ENCODE results near the gene NSUN4.

NSUN4 gene

DNA sequence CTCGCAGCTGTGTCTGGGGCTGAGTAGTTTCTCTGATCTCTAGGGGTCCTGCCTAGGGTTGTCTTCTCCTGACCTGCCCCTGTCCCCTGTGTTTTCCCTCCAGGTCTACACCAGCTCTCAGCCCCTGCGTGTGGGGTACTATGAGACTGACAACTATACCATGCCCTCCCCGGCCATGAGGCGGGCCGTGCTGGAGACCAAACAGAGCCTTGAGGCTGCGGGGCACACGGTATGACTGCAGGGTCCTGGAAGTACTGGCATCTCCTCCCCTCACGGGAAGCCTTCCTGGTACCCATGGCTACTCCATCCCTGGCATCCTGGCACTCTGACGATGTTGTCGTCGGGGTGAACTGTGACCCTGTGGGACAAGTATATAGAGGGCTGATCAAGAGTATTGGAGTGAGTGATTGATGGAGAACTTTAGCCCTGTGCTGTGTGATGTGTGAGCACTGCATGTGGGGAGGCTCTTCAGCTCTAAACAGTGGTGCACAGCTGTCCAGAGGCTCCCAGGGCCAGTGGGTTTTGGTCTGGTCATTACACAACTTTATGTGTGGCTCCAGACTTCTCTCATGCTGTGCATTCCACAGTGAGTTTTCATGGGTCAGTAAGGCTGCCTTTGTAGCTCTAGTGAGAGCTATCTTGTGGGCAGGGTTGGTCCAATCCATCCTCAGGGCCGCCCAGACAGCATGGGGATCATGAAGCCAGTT lies 67.9 kb downstream of the NSUN4 start:
- H3K27me3 ChIP-seq (ENCODE audit: control insufficient read depth, low read length), result no peaks in the 10 kb centered on the region; the same call in 1 of the 2 replicates
- TF ChIP-seq CTCF (IDR thresholded peaks at IDR 0.05; ENCODE audit: low read depth, low read length, poor library complexity, severe bottlenecking) (no peak), EZH2phosphoT487 (IDR thresholded peaks at IDR 0.05; ENCODE audit: borderline replicate concordance, low read length) (no peak)
- no peaks in the 10 kb centered on the region for H3K9me3 ChIP-seq (ENCODE audit: control insufficient read depth, insufficient read depth, low read length)
- H3K4me3 ChIP-seq (ENCODE audit: low read length), result no peak overlapping the region
- no peaks in the 10 kb centered on the region for H3F3A ChIP-seq (ENCODE audit: control insufficient read depth, insufficient read depth)
- no peaks in the 10 kb centered on the region for H3K36me3 ChIP-seq (ENCODE audit: control insufficient read depth, low read length)
- no peaks in the 10 kb centered on the region for H3K4me1 ChIP-seq (ENCODE audit: control insufficient read depth, low read length)
- no peaks in the 10 kb centered on the region for H3K79me2 ChIP-seq (ENCODE audit: control insufficient read depth, low read length)
- no peaks in the 10 kb centered on the region for H4K20me1 ChIP-seq (ENCODE audit: control insufficient read depth, insufficient read depth, low read depth, low read length)
- H3K27ac ChIP-seq (ENCODE audit: low read depth, low read length), result no peak overlapping the region
- no peaks in the 10 kb centered on the region for H3K9me2 ChIP-seq (replicated peaks; ENCODE audit: control insufficient read depth, low read length)
- H3K4me2 ChIP-seq (ENCODE audit: low read length), result no peak overlapping the region

DNA sequence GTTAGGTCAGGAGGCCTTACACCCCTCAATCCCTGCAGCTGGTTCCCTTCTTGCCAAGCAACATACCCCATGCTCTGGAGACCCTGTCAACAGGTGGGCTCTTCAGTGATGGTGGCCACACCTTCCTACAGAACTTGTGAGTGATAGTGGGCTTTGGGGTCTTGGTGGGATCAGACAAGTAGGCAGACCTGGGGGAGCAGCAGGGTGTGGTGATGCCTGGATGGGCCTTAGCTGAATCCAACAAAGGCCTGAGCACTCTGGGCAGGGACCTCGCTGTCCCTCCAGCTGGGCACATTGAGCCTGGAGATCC lies 68.4 kb downstream of the NSUN4 start:
- Histone ChIP-seq H3K9me3 (ENCODE audit: control insufficient read depth, insufficient read depth, low read length) (no peaks in the 10 kb centered on the region), H3K4me1 (ENCODE audit: control insufficient read depth, low read length) (no peaks in the 10 kb centered on the region), H3K79me2 (ENCODE audit: control insufficient read depth, low read length) (no peaks in the 10 kb centered on the region), H3K27ac (ENCODE audit: low read depth, low read length) (no peak overlapping the region), H3F3A (ENCODE audit: control insufficient read depth, insufficient read depth) (no peaks in the 10 kb centered on the region), H3K4me2 (ENCODE audit: low read length) (no peak overlapping the region), H3K9me2 (replicated peaks; ENCODE audit: control insufficient read depth, low read length) (no peaks in the 10 kb centered on the region), H3K36me3 (ENCODE audit: control insufficient read depth, low read length) (no peaks in the 10 kb centered on the region), H3K27me3 (ENCODE audit: control insufficient read depth, low read length) (no peaks in the 10 kb centered on the region; the same call in 1 of the 2 replicates), H4K20me1 (ENCODE audit: control insufficient read depth, insufficient read depth, low read depth, low read length) (no peaks in the 10 kb centered on the region), H3K4me3 (ENCODE audit: low read length) (no peak overlapping the region)
- TF ChIP-seq CTCF (IDR thresholded peaks at IDR 0.05; ENCODE audit: low read depth, low read length, poor library complexity, severe bottlenecking) (no peak), EZH2phosphoT487 (IDR thresholded peaks at IDR 0.05; ENCODE audit: borderline replicate concordance, low read length) (no peak)

- H3K36me3 ChIP-seq (ENCODE audit: control insufficient read depth, low read length), result no peaks in the 10 kb centered on the region
- H3K9me3 ChIP-seq (ENCODE audit: control insufficient read depth, insufficient read depth, low read length), result no peaks in the 10 kb centered on the region
- H3K27ac ChIP-seq (ENCODE audit: low read depth, low read length), result no peak overlapping the region
- no peaks in the 10 kb centered on the region for H4K20me1 ChIP-seq (ENCODE audit: control insufficient read depth, insufficient read depth, low read depth, low read length)
- no peaks in the 10 kb centered on the region for H3K9me2 ChIP-seq (replicated peaks; ENCODE audit: control insufficient read depth, low read length)
- H3K79me2 ChIP-seq (ENCODE audit: control insufficient read depth, low read length), result no peaks in the 10 kb centered on the region
- no peak overlapping the region for H3K4me3 ChIP-seq (ENCODE audit: low read length)
- no peak overlapping the region for H3K4me2 ChIP-seq (ENCODE audit: low read length)
- H3K27me3 ChIP-seq (ENCODE audit: control insufficient read depth, low read length), result no peaks in the 10 kb centered on the region; the same call in 1 of the 2 replicates
- no peaks in the 10 kb centered on the region for H3F3A ChIP-seq (ENCODE audit: control insufficient read depth, insufficient read depth)
- no peaks in the 10 kb centered on the region for H3K4me1 ChIP-seq (ENCODE audit: control insufficient read depth, low read length)
- TF ChIP-seq EZH2phosphoT487 (IDR thresholded peaks at IDR 0.05; ENCODE audit: borderline replicate concordance, low read length) (no peak), CTCF (IDR thresholded peaks at IDR 0.05; ENCODE audit: low read depth, low read length, poor library complexity, severe bottlenecking) (no peak)
Observed at GRCh38 chr1:46410156-46411009, 69.8 kb downstream of the NSUN4 start.
